Measurements from ENCODE around the gene CHDH. TPM values are rescaled to one million over a fixed set of nuclear protein-coding genes. Genes with fewer than 3 reads are reported as not detected.

CHDH gene
- total and polyA plus RNA-seq, 2 donors (not counting 3 experiments of a cell fraction or from before 2014, with no cell fraction given) = 0.04 to 0.06 TPM

DNA sequence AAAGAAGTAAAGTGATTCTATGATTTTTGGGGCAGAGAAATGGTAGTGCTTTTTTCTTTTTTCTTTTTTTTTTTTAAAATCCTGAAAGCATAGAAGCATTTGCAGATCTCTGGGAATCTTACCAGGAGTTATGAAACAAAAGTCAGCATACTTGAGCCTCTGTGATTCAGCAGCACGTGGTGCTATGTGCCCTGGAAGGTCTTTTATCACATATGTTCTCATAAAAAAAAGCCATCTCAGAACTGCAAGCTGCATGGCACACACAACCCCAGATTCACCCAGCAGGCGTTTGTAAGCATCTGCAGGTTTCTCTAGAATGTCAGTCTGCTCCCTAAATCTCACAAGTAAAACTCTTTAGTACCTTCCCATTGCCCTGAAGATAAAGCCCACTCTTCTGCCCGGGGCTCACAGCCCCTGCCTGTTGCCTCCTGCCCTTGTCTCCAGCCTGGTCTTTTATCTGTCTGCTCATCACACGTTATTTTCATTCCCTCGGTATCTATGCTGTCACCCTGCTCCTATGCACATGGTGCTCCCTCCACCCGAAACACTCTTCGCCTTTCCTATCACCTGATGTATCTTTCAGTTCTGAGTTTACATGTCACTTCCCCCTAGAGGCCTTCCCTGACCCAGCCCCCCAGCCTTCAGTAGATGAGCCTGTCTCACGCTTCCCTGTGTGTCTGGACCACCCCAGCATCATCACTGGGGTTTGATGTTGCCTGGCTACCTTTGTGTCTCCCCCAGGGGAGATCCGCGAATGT lies 72.4 kb downstream of the CHDH start:
- Histone ChIP-seq H3K4me1 (ENCODE audit: control insufficient read depth, extremely low read depth, insufficient read depth, low read length) (no peaks in the 10 kb centered on the region), H3K4me2 (ENCODE audit: insufficient read depth, low read length) (no peak overlapping the region), H2AFZ (ENCODE audit: low read depth, low read length) (no peak overlapping the region), H3K79me2 (ENCODE audit: control insufficient read depth, insufficient read depth, low read length) (no peaks in the 10 kb centered on the region), H3K9ac (replicated peaks; ENCODE audit: extremely low read depth, insufficient read depth, low read length) (no peak overlapping the region), H3K36me3 (ENCODE audit: control insufficient read depth in 2 of 2, extremely low read depth in 1 of 2, insufficient read depth in 2 of 2, low read length in 2 of 2) (no peaks in the 10 kb centered on the region), H4K20me1 (replicated peaks; ENCODE audit: control insufficient read depth, extremely low read depth, insufficient read depth, low read length) (no peaks in the 10 kb centered on the region), H3K27ac (ENCODE audit: insufficient read depth, low read depth, low read length) (no peak overlapping the region), H3K9me3 (replicated peaks; ENCODE audit: control insufficient read depth, insufficient read depth, low read length) (no peaks in the 10 kb centered on the region), H3K27me3 (ENCODE audit: control insufficient read depth in 2 of 2, insufficient read depth in 2 of 2, low read length in 2 of 2) (no peaks in the 10 kb centered on the region), H3K4me3 (replicated peaks in 1 of 3; ENCODE audit: insufficient read depth in 1 of 3, low read depth in 1 of 3, low read length in 3 of 3) (no peak overlapping the region), H3K9me1 (replicated peaks; ENCODE audit: control insufficient read depth, extremely low read depth, insufficient read depth, low read length) (no peaks in the 10 kb centered on the region)
- ChIA-PET POLR2A (no interaction called here), CTCF (no interaction called here)
- intact Hi-C loops (cut with micrococcal nuclease) = no loop called here
- TF ChIP-seq FOS (IDR thresholded peaks at IDR 0.05; ENCODE audit: borderline replicate concordance, insufficient read depth, low read length) = no peak
- no peak for TF ChIP-seq GATA2 (IDR thresholded peaks at IDR 0.05; ENCODE audit: insufficient read depth, insufficient read length, low read depth, low read length)
- no peak for TF ChIP-seq MYC (IDR thresholded peaks at IDR 0.05; ENCODE audit: low read depth, low read length)
- no peak for TF ChIP-seq JUN (IDR thresholded peaks at IDR 0.05; ENCODE audit: borderline replicate concordance, insufficient read depth, insufficient read length, low read depth)
- TF ChIP-seq EZH2 (IDR thresholded peaks at IDR 0.05; ENCODE audit: borderline replicate concordance, low read depth, low read length, severe bottlenecking) = no peak
- no peak for TF ChIP-seq POLR2A (IDR thresholded peaks at IDR 0.05; ENCODE audit: low read depth, low read length)
- TF ChIP-seq POLR2AphosphoS5 (IDR thresholded peaks at IDR 0.05; ENCODE audit: insufficient read depth, low read depth, low read length) = no peak
- TF ChIP-seq, protein P1, sequence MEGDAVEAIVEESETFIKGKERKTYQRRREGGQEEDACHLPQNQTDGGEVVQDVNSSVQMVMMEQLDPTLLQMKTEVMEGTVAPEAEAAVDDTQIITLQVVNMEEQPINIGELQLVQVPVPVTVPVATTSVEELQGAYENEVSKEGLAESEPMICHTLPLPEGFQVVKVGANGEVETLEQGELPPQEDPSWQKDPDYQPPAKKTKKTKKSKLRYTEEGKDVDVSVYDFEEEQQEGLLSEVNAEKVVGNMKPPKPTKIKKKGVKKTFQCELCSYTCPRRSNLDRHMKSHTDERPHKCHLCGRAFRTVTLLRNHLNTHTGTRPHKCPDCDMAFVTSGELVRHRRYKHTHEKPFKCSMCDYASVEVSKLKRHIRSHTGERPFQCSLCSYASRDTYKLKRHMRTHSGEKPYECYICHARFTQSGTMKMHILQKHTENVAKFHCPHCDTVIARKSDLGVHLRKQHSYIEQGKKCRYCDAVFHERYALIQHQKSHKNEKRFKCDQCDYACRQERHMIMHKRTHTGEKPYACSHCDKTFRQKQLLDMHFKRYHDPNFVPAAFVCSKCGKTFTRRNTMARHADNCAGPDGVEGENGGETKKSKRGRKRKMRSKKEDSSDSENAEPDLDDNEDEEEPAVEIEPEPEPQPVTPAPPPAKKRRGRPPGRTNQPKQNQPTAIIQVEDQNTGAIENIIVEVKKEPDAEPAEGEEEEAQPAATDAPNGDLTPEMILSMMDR (IDR thresholded peaks at IDR 0.05; ENCODE audit: extremely low read depth in 1 of 2, insufficient read depth in 1 of 2, low read depth in 1 of 2, low read length in 2 of 2) = no peak
- TF ChIP-seq, protein P2, sequence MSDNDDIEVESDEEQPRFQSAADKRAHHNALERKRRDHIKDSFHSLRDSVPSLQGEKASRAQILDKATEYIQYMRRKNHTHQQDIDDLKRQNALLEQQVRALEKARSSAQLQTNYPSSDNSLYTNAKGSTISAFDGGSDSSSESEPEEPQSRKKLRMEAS (IDR thresholded peaks at IDR 0.05; ENCODE audit: insufficient read depth, insufficient read length) = no peak
- FAIRE-seq = no peak
- DNase-seq (ENCODE audit: low read depth, low spot score) = no peak
- dilution Hi-C loops (cut with MboI; ENCODE audit: extremely low pct_ligation_motif_present, low sequenced_read_pairs) = no loop called here
- BruUV-seq (replicated peaks) = no TSS peak
